ENCODE results near the gene LRRC18.

DNA sequence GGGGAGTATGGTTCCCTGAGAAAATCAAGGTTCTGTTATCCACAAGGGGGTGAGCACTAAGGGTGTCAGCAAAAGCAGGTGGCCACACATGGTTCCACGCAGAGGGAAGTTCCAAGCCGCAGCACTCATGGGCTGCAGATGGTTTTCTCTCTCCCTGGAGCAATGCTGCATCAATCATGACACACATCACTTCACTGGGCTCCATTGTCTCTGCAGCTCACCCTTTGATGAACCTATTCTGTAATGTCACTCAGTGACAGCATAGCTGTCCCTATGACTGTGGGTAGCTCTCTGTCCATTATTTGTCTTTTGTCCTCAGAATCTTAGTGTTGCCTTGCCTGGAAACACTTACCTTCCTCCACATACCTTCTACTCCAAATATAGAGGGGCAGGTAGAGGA, 34.8 kb downstream of the LRRC18 start:
- TF ChIP-seq, protein P1, sequence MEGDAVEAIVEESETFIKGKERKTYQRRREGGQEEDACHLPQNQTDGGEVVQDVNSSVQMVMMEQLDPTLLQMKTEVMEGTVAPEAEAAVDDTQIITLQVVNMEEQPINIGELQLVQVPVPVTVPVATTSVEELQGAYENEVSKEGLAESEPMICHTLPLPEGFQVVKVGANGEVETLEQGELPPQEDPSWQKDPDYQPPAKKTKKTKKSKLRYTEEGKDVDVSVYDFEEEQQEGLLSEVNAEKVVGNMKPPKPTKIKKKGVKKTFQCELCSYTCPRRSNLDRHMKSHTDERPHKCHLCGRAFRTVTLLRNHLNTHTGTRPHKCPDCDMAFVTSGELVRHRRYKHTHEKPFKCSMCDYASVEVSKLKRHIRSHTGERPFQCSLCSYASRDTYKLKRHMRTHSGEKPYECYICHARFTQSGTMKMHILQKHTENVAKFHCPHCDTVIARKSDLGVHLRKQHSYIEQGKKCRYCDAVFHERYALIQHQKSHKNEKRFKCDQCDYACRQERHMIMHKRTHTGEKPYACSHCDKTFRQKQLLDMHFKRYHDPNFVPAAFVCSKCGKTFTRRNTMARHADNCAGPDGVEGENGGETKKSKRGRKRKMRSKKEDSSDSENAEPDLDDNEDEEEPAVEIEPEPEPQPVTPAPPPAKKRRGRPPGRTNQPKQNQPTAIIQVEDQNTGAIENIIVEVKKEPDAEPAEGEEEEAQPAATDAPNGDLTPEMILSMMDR (IDR thresholded peaks at IDR 0.05; ENCODE audit: low read depth, low read length, poor library complexity, severe bottlenecking): no peak
- no peak for TF ChIP-seq EZH2phosphoT487 (IDR thresholded peaks at IDR 0.05; ENCODE audit: borderline replicate concordance, low read length)

Measured in DOHH2 (cell line).